T-helper 22 cell (primary cell): ENCODE data around the gene CDH4.

ENCODE experiments used
- DNase-seq: peaks from one replicate; pipeline ENCODE4 v3.0.0-alpha.2; 2020; ENCODE audit warnings: low read depth

The CDH4 gene

DNA sequence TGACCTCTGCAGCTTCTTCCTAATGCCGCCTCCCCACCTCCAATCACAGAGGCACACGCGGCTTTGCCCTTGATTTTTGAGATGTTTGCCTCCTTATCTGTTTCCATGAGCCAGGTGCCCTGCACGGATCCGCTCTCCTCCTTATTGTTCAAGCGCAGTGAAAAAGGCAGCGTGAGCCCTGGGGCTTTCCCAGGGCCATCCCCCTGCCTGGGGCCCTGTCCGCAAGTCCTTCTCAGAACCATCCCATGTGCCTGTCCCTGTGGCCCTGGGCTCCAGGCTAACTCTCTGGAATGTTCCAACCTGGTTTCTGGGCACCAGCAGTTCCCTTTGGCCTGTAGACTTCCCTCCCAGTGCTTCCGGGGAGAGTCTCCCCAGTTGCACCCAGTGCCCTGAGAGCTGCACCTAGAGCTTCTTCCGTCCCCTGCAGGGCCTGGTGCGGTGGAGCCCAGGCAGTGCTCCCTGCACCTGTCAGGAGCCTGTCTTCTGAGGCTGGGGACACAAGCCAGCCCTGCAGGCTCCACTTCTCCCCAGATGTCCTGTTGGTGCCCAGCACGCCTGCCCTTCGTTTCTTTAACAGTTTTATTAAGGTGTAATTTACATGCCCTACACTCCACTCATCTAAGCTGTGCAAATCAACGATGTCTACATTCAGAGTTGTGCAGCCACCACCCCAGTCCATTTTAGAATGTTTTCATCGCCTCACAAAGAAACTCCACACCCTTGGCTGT is 330.3 kb downstream of the CDH4 start:
- DNase-seq: no peak

DNA sequence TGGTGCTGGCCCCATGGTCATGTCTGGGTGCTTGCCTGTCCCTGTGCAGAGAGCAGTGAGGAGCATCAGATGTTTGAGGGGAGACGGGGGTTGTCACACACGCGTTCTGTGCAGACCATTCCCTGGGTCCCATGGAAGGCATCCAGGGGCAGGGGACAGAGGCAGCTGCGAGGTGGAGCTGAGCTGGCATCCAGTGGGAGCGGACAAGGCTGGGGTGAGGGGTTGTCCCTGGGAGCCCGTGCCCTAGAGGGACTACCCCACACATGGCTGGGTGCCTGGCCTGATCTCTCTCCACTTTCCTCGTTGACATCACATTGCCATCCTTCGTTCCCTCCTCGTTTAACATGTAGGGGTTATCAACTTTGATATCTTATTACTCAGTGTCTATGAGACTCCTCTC is 331.3 kb downstream of the CDH4 start:
- DNase-seq: no peak

DNA sequence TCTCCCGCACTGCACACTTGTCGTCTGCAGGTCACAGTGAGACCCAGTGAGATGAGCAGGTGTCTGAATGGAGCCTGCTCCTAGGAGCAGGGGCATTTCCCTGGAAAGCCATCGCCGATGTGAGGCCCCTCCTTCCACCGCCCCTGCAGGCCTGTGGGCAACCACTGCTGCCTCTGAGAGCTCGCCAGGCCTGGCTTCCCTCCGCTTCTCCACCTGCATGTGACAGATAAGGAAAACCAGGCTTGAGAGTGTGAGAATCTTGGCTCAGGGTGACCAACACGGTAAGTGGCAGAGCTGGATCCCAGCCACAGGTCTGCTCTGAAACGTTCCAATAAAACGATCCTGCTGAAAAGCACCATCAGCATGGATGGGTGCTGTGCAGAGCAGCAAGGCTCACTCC is 332.8 kb downstream of the CDH4 start:
- no peak for DNase-seq

DNA sequence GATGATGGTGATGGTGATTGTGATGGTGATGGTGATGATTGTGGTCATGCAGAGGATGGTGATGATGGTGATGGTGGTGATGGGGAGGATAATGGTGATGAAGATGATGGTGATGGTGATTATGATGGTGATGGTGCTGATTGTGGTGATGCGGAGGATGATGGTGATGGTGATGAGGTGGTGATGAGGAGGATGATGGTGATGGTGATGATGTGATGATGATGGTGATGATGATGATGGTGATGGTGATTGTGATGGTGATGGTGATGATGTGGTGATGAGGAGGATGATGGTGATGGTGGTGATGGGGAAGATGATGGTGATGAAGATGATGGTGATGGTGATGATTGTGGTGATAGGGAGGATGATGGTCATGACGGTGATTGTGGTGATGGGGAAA is 333.7 kb downstream of the CDH4 start:
- no peak for DNase-seq

DNA sequence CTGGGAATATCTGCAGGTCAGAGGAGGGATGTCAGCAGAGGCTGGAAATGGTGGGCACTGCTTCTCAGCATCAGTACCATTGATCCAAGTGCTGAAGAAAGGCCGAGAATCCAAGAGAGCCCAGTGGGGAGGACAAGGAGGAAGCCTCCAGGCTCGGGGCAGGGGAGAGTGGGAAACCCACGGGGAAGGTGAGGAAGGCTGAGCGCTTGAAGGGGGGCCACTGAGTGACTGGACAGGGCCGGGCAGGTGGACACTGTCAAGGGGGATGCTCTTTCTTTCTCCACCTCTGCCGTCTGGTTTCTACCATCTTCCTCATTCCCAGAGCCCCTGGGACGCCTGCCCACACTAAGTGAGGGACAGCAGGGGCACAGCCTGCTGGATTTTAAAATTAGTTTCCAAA is 335.0 kb downstream of the CDH4 start:
- DNase-seq: no peak

GRCh38 chr20:61587681-61588289 is 335.7 kb downstream of the CDH4 start:
- no peak for DNase-seq

- DNase-seq: no peak
Observed at GRCh38 chr20:61588411-61589385, 336.6 kb downstream of the CDH4 start.

DNA sequence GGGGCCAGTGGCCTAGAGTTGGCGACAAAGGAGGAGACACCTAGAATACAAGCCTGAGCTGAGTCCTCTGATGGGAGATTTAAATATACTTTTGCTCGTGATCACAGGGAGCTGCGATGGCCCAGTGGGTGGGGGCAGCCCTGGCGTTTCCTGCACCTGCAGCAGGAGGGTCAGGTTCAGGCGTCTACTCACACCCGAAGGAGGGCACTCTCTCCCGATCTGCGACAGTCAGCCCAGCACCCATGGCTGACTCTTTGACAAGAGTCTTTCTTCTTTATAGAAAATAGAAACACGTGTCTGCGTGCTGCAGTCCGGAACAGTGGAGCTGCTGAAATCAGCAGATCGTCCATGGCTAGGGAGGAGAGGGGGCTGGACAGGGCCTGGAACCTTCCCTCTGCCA is 338.2 kb downstream of the CDH4 start:
- no peak for DNase-seq

DNA sequence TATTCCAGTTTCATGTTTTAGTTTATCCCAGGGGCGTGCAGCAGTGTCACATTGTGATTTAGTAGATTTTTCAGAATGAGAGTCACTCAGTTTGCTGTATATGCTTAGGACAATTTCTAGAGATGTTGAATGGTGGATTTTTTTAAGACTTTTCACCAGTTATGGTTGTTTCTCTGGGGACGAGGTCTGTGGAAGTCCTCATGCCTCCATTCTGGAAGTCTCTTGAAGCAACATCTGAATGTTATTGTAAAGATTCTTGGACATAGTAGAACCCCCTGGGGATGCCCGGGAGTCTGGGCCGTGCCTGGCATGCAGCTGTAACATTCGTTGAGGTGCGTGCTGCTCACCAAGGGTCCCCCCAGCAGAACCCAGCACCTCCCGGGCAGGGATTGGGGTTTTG is 341.5 kb downstream of the CDH4 start:
- no peak for DNase-seq

DNA sequence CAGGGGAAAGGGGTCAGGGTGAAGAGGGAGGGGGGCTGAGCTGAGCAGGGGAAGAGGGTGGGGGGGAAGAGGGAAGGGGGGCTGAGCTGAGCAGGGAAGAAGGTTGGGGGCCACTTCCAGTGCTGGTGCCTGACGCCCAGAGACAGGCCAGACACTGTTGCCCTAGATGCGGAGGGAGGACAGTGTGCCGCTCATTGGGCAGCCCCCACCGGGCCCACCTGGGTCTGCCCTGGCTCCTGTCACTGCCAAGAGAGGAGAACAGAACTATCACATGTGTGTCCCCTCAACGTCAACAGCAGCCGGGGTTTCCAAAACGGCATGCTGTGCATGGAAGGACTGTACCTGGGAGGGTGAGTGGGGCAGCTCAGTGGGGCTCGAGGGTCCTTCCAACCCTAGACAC is 342.1 kb downstream of the CDH4 start:
- no peak for DNase-seq

DNA sequence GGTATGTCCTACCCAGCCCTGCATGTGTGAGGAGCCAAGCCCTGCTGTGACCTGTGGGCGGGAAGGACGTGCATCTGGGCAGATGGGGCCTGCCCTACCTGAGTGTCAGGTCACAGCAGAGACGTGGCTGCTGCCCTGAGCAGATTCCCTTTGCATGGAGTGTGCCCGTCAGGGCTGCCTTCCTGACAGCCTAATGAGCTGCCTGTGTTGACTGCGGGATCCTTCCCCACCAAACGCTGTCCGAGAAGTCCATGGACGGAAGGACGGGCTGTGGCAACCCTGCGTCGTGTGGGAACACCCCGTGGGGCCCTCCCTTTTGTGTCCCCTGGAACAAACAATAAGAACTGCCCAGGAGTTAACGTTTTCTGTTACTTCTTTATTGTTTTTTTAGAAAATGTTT is 343.2 kb downstream of the CDH4 start:
- DNase-seq: no peak

- no peak for DNase-seq
Observed at GRCh38 chr20:61596687-61597330, 344.7 kb downstream of the CDH4 start.

DNA sequence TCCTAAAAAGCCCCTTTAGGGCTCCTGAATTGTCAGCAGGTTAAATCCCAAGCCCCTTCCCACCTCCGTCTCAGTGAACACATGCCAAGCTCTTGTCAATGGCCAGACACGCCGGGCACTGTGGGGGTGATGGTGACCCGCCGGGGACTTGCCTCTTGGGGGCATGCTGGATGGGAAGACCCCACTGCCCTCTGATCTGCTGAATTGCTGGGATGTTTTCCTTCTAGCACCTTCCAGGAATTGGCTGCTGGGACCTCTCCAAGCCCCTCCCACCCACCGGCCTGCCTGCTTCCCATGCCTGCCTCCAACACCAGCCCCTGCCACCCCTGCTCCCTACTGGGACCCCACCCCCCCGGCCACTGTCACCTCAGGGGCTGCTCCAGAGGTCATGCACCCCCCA is 345.9 kb downstream of the CDH4 start:
- DNase-seq: no peak

GRCh38 chr20:61598586-61598985 is 346.5 kb downstream of the CDH4 start:
- DNase-seq: no peak

- no peak for DNase-seq
Observed at GRCh38 chr20:61599061-61599531, 347.0 kb downstream of the CDH4 start.

DNA sequence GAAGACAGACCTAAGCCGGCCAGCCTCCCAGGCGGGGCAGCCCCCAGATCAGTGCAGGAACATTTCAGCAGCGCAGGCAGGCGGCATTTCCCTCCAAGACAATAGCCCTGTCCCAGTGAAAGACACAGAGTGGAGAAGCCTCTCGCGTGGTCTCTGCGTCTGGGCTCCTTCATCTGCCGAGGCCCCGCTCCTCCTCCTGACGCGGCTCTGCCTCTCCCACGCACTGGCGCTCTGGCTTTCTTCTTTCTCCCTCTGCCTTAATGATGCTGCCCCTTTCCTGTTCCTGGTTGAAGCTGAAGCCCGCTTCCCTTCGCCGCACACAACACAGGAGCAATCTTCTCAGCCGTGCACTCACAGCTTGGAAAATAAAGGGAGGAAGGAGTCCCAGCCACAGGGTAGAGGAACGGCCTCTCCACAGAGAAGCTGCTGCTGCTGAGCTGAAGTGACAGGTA is 347.5 kb downstream of the CDH4 start:
- no peak for DNase-seq

GRCh38 chr20:61600016-61600415 is 348.0 kb downstream of the CDH4 start:
- DNase-seq: no peak

GRCh38 chr20:61601361-61601760 is 349.3 kb downstream of the CDH4 start:
- no peak for DNase-seq

DNA sequence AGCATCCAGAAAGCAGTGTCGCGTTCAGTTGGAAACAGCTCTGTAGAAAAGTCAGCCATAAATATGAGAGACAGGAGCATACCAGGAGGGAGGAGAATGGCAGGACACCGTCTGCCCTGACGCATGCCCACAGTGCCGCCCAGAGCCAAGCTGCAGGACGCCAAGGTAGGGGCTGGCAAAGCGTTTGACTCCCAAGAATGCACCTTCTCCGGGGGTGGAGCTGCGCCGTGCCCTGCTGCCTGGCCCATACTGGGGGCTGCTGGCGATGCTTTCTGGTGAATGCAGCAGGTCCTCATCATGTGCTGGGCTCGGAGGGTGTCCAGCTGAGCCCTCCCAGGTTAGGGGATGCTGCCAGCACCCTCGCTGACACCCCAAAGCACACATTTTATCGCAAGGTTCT is 349.8 kb downstream of the CDH4 start:
- DNase-seq: no peak

- DNase-seq: no peak
Observed at GRCh38 chr20:61603715-61604114, 351.7 kb downstream of the CDH4 start.

- DNase-seq: no peak
Observed at GRCh38 chr20:61604549-61604948, 352.5 kb downstream of the CDH4 start.

DNA sequence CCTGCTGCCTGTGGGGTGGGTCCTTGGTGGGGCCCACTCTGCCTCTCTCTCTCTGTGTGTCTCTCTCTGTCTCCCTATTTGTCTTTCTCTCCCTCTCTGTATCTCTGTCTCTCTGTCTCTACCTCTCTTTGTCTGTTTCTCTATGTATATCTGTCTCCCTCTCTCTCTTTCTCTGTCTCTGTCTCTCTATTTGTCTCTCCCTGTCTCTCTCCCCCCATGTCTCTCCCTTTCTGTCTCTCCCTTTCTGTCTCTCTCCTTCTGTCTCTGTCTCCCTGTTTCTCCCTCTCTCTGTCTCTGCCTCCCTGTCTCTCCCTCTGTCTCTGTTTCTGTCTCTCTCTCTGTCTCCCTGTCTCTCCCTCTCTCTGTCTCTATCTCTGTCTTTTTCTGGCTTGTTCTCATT is 353.2 kb downstream of the CDH4 start:
- DNase-seq: no peak
